HepG2 (cell line): Measurements from ENCODE around the gene SCAF4. TPM values are rescaled to one million over a fixed set of nuclear protein-coding genes. Genes with fewer than 3 reads are reported as not detected.

Source experiments
- AGO2 ChIP-seq: fragments of 200-400 bp; formaldehyde crosslinking; optimal IDR thresholded peaks from 2 replicates; pipeline ENCODE3; 2017; ENCODE audit warnings: mild to moderate bottlenecking, low read depth, low read length, moderate library complexity
- GABPA ChIP-seq, 2 experiments: IDR thresholded peaks; 2 replicates each; pipeline ENCODE4 v1.6.1; 2011 to 2016; ENCODE audit warnings: low read depth in 2 of 2, low read length in 1 of 2, missing biosample characterization in 1 of 2, missing genetic modification characterization in 1 of 2
- HDAC1 ChIP-seq: sonication (generic); formaldehyde crosslinking; IDR thresholded peaks from 2 replicates; pipeline ENCODE4 v1.5.1; 2020; ENCODE audit warnings: mild to moderate bottlenecking, missing genetic modification reagents
- HMGXB4 ChIP-seq, 2 experiments: sonication (generic) in 1 of 2; formaldehyde crosslinking in 1 of 2; IDR thresholded peaks; 2 replicates each; pipeline versions ENCODE4 v1.4.0 to v1.6.1; 2018 to 2020; ENCODE audit warnings: missing genetic modification reagents in 2 of 2, borderline replicate concordance in 1 of 2, low read depth in 1 of 2, mild to moderate bottlenecking in 1 of 2, missing biosample characterization in 1 of 2
- MAZ ChIP-seq, 2 experiments: sonication (generic) in 1 of 2; formaldehyde crosslinking in 1 of 2; IDR thresholded peaks; 2 replicates each; pipeline versions ENCODE4 v1.5.0 to v1.6.1; 2012 to 2020; ENCODE audit warnings: low read depth in 2 of 2, mild to moderate bottlenecking in 2 of 2, borderline replicate concordance in 1 of 2, improper control_type of control experiment in 1 of 2, low read length in 1 of 2, missing genetic modification reagents in 1 of 2, moderate library complexity in 1 of 2
- MYC ChIP-seq: sonication (generic); formaldehyde crosslinking; IDR thresholded peaks from 2 replicates; pipeline ENCODE4 v1.9.0; 2021; ENCODE audit warnings: missing genetic modification reagents, borderline replicate concordance
- PITX1 ChIP-seq: sonication (generic); formaldehyde crosslinking; IDR thresholded peaks from 2 replicates; pipeline ENCODE4 v1.5.1; 2020; ENCODE audit warnings: mild to moderate bottlenecking, missing genetic modification reagents
- POGK ChIP-seq: sonication (generic); formaldehyde crosslinking; conservative IDR thresholded peaks from 2 replicates; pipeline ENCODE4 v1.8.0; 2022; ENCODE audit warnings: mild to moderate bottlenecking, moderate library complexity, missing genetic modification reagents
- PRDM10 ChIP-seq: sonication (generic); formaldehyde crosslinking; IDR thresholded peaks from 2 replicates; pipeline ENCODE4 v1.4.0; 2020; ENCODE audit warnings: low read depth, missing genetic modification reagents
- XRCC5 ChIP-seq: fragments of 200-400 bp; formaldehyde crosslinking; optimal IDR thresholded peaks from 2 replicates; pipeline ENCODE3; 2017; ENCODE audit warnings: mild to moderate bottlenecking, low read length
- ZC3H4 ChIP-seq: sonication (generic); formaldehyde crosslinking; IDR thresholded peaks from 2 replicates; pipeline ENCODE4 v1.4.0; 2020; ENCODE audit warnings: missing genetic modification reagents, borderline replicate concordance
- ZMAT3 ChIP-seq: sonication (generic); formaldehyde crosslinking; conservative IDR thresholded peaks from 2 replicates; pipeline ENCODE4 v1.7.0; 2021; ENCODE audit warnings: missing genetic modification reagents
- ZNF281 ChIP-seq: sonication (generic); formaldehyde crosslinking; IDR thresholded peaks from 2 replicates; pipeline ENCODE4 v1.4.0; 2020; ENCODE audit warnings: missing genetic modification reagents, borderline replicate concordance
- ZNF777 ChIP-seq: sonication (generic); formaldehyde crosslinking; IDR thresholded peaks from 2 replicates; pipeline ENCODE4 v1.4.0; 2020; ENCODE audit warnings: missing genetic modification reagents
- ZNF879 ChIP-seq: sonication (generic); formaldehyde crosslinking; IDR thresholded peaks from 2 replicates; pipeline ENCODE4 v1.8.1; 2023; ENCODE audit warnings: missing genetic modification reagents
- polyA plus RNA-seq, 8 experiments: library from polyadenylated mRNA; depleted of rRNA in 3 of 8; stranded (reverse) in 7 of 8; unstranded in 1 of 8; fragments of >200 nt; fragmentation: Illumina TruSeq in 4 of 8; extraction: Trizol in 4 of 8; gene quantifications; 2 replicates each; pipeline versions ENCODE4 v1.2.1 to v1.2.3, GENCODE V29; 2011 to 2016; ENCODE audit warnings: low read depth in 4 of 8, missing spikeins in 1 of 8, mixed read lengths in 1 of 8; ENCODE audit not compliant: insufficient read depth in 1 of 8
- total RNA-seq, 5 experiments: library from RNA; depleted of rRNA; stranded (reverse); fragments of >200 nt; fragmentation: Illumina TruSeq; extraction: Trizol; gene quantifications; 2 replicates each; pipeline ENCODE4 v1.2.3, GENCODE V29; 2016; ENCODE audit warnings: low read depth in 1 of 5

SCAF4 gene
- total and polyA plus RNA-seq, 2 of the 13 experiments (the other 11 are each of a cell fraction or from before 2014, with no cell fraction given), result 9.1 to 11.5 TPM

GRCh38 chr21:31731056-31731856, 662 bp downstream of the SCAF4 start (continued):
- 0 out of 2 replicates have a peak, but pooled peaks have one; percentile 5 for TF ChIP-seq PRDM10
- TF ChIP-seq ZNF281 (CRISPR knock-in tag), result peak; percentile 48; the same call in 1 of the 2 replicates
- TF ChIP-seq PITX1, result 0 out of 2 replicates have a peak, but pooled peaks have one; percentile 11
- TF ChIP-seq ZC3H4 (CRISPR knock-in tag), result no peak
- TF ChIP-seq GABPA (IDR thresholded peaks at IDR 0.05; ENCODE audit: low read depth, low read length), result peak; percentile 19; the same call in 1 of the 2 replicates
- TF ChIP-seq GABPA (CRISPR knock-in tag; IDR thresholded peaks at IDR 0.05; ENCODE audit: low read depth), result no peak
- TF ChIP-seq POGK (CRISPR knock-in tag), result peak; percentile 1; the same call in 1 of the 2 replicates
- peak; percentile 88 for TF ChIP-seq AGO2
- peak; percentile 4; the same call in 1 of the 2 replicates for TF ChIP-seq ZMAT3 (CRISPR knock-in tag)
- TF ChIP-seq HMGXB4 (CRISPR knock-in tag; IDR thresholded peaks at IDR 0.05; ENCODE audit: borderline replicate concordance in 1 of 2, low read depth in 1 of 2), result peak; percentile 9 to 72; a peak in 2 of 4 replicates
- no peak for TF ChIP-seq MYC
- TF ChIP-seq ZNF777 (CRISPR knock-in tag), result peak; percentile 30; the same call in 1 of the 2 replicates
- TF ChIP-seq XRCC5, result peak; percentile 5
- TF ChIP-seq HDAC1, result 0 out of 2 replicates have a peak, but pooled peaks have one; percentile 8
- peak; percentile 8; the same call in 1 of the 2 replicates for TF ChIP-seq ZNF879 (CRISPR knock-in tag)
- TF ChIP-seq MAZ (IDR thresholded peaks at IDR 0.05; ENCODE audit: borderline replicate concordance, low read depth, low read length), result 0 out of 2 replicates have a peak, but pooled peaks have one; percentile 13
- TF ChIP-seq MAZ (CRISPR knock-in tag; IDR thresholded peaks at IDR 0.05; ENCODE audit: low read depth), result no peak
- TF ChIP-seq, all 625 proteins: peak for 44
